ENCODE data around the gene EPS8.

The EPS8 gene

GRCh38 chr12:15597125-15597830 lies 191.9 kb downstream of the EPS8 start:
- DNase-seq = no peak

GRCh38 chr12:15596174-15596573 lies 193.0 kb downstream of the EPS8 start:
- no peak for DNase-seq

GRCh38 chr12:15592934-15593333 lies 196.3 kb downstream of the EPS8 start:
- no peak for DNase-seq

- no peak for DNase-seq
Measured at GRCh38 chr12:15591811-15592210, 197.4 kb downstream of the EPS8 start.

DNA sequence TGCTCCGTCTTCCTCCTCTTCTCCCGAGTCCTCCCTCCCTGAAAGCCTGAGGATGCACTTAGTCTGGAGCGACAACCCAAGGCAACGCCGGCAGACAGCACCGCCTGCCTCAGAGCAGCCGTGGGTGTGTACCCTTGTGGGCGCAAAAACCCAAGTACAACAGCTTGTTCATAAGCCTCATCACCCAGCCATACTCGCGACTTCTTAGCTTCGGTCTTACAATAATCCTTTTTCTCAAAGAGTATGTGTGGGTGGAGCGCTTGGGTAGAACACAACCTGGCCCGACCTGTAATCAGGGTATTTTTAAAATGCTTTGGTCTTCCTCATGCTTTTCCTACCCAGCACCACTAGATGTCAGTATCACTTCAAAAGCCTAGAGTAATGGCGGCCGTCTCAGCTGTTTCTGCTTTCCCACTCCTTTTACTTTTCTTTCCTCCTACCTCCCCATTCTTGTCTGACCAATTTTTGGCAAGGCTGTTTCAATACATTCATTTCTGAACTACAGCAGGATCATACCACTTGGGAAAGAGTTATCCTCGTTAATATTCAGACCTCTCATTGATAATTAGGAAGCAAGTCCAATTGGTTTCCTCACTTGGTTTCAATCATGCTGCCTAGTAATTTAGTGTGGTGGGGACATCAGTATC lies 198.9 kb downstream of the EPS8 start:
- peak; percentile 58 for DNase-seq

DNA sequence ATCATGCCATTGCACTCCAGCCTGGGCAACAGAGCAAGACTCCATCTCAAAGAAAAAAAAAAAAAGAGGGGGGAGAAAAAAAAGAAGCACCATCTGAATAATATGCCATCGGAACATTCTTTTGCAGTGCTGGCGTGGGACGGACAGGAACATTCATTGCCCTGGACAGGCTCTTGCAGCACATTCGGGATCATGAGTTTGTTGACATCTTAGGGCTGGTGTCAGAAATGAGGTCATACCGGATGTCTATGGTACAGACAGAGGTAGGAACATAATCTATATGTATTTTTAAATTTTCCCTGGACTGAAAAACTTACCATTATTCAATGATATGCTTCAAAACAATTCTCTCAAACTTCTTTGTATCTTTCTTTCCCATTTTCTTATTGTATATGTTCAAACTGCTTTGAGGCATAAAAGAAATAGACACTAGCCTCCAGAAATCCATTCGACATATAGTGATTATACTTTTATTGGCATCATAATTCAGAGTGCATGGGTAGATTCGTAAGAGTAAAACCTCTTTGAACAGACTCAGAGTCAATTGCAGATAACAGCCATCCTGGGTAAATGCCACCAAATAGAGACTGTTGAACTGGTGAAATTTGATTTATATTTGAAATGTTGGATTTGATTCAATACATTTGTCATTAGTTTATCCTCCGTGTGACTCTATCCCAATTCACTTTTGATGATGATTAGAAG lies 199.7 kb downstream of the EPS8 start:
- no peak for DNase-seq

- peak; percentile 65 for DNase-seq
Measured at GRCh38 chr12:15584366-15585041, 204.7 kb downstream of the EPS8 start.

DNA sequence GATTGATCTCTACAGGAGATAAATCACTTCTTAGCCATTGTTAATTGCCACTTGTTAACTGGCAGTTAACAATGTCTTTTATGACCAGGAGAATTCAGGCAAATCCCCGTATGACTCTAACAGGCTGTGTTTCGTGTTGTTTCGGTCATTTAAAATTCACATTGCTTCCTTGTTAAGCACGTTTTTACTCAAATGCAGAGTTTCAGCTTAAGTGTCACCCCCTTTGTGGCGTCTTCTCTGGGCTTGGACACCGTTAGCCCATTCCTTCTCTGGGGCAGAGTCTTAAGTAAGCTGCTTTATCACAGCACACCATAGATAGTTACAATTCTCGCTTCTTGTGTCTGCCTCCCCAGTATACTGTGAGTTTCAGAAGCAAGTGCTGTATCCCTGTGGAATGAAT lies 205.4 kb downstream of the EPS8 start:
- DNase-seq = no peak

DNA sequence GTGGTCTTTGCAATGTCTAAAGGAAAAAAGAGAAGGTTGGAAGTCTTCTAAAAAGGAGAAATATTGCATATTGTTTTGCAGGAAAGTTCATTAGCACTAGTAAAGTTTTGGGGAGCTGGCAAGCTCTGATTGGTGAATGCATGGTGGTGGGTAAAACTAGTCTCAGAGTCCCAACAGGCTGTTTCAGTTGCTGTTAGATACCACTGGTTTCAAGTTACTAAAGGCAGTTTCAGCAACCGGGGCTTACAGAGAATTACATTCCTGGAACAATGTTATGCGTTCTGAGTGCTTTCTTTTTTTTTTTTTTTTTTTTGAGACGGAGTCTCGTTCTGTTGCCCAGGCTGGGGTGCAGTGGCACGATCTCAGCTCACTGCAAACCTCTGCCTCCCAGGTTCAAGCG lies 208.2 kb downstream of the EPS8 start:
- no peak for DNase-seq

GRCh38 chr12:15580431-15580830 lies 208.8 kb downstream of the EPS8 start:
- peak; percentile 68 for DNase-seq

DNA sequence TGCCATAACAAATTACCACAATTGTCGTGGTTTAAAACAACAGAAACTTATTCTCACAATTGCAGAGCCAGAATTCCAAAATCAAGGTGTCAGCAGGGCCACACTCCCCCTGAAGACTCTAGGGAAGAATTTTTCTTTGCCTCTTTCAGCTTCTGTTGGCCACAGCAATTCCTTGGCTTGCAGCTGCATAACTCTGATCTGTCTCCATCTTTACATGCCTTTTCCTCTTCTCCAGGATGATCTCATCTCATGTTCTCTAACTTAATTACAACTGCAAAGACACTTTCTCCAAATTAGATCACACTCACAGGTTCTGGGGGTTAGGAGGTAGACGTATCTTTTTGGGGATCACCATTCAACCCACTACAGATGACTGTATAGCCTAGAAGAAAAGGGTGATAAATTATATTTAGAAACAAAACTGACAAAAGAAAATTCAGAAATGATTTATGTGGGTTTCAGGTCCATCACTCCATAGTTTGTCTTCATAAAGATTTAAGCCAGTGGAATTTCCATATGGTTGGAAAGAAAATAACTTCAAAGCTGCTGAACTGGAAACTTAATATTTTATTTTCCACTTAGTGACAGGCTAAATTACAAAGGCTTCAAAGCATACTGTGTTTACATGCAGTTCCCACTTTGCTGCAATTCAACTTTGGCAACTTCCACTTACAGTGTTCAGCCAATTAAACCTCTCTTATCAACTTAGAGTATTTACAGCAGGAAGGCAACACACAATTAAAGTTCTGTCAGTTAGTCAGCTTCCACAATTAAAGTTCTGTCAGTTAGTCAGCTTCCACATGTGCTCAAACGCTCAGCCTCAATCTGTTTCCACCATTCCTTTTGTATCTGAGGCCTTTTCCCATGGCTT lies 213.3 kb downstream of the EPS8 start:
- no peak for DNase-seq

DNA sequence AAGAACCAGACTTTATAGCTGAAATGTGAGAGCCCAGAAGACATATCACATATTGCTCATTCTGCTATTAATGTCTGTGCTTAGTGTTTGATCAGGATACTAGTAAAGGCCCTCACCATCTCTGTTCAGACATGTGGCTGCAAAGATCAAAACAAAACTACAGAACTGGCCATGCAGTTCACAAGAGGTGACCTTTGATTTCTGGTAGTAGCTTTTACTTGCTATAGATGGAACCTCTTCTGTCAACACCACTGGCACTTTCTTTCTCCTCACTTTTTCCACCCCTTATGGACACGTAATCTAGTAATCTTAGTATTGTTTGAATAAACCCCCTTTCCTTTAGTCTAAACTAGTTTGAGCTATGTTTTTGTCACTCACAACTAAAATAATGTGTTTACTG lies 214.8 kb downstream of the EPS8 start:
- DNase-seq = no peak
